Body of pancreas (tissue), 4 donors: Measurements from ENCODE around the gene ENTPD6.

ENCODE experiments used
- CTCF ChIP-seq, 7 experiments: fragments of 450-650 bp in 4 of 7; fragments of 200-600 bp in 3 of 7; sonication (generic) in 3 of 7; IDR thresholded peaks; one replicate each; pipeline ENCODE4 v1.5.1; 2016 to 2019; ENCODE audit warnings: antibody characterized with exemption in 7 of 7
- POLR2A ChIP-seq, 3 donors: fragments of 450-650 bp; IDR thresholded peaks; one replicate each; pipeline ENCODE4 v1.6.1; 2016; ENCODE audit warnings: antibody characterized with exemption in 3 of 3, mild to moderate bottlenecking in 2 of 3

- TF ChIP-seq CTCF (IDR thresholded peaks at IDR 0.05) (no peak), POLR2A (IDR thresholded peaks at IDR 0.05) (no peak)
Measured at GRCh38 chr20:25188218-25188617, 7.3 kb upstream of the ENTPD6 start.
